COR-L47 (cell line): ENCODE measurements around the gene NAA60.
"Not testable (repeated sequence)": the region's sequence is repeated elsewhere in the genome, so short reads cannot be mapped to it uniquely, and the experiment has no call there.

Experiments used
- DNase-seq: peaks from one replicate; lab custom pipeline; 2025; lab: John Stamatoyannopoulos, UW

NAA60 gene

DNA sequence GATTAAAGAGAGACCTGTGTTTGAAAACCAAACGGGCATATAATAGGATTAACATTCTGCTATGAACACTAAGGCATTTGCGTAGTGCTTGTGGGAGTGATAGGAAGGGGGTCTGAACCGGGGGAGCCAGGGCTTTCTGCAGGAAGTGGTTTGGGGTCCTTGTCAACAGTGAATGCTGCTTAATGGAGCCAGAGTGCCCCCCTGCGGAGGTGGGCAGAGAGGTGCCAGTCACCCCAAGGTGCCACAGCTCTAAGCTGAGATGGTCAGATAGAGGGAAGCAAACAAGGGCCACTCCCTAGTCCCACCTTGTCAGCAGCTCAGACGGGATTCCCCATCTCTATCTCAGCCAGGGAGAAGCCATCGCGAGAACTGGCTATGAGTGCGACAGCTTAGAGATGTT is 17.7 kb downstream of the NAA60 start:
- no peak for DNase-seq

DNA sequence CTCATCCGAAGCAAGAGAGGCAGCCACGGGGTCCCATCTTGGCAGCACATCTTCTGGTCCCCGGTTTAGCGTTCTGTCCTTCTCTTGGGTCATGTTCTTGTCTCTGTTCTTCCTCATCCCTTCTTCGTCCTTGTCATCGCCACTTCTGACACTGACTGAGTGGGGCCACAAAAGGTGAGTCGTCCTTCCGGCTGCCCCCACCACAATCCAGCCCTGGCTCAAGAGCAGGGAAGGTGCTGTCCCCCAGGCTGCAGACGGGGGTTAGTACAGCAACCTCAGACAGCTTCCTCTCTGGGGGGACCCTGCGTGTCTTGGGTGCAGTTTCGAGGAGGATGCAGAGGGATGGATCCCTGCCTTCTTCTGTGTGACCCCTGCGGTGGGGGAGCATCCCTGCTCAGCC is 21.8 kb downstream of the NAA60 start:
- no peak for DNase-seq

DNA sequence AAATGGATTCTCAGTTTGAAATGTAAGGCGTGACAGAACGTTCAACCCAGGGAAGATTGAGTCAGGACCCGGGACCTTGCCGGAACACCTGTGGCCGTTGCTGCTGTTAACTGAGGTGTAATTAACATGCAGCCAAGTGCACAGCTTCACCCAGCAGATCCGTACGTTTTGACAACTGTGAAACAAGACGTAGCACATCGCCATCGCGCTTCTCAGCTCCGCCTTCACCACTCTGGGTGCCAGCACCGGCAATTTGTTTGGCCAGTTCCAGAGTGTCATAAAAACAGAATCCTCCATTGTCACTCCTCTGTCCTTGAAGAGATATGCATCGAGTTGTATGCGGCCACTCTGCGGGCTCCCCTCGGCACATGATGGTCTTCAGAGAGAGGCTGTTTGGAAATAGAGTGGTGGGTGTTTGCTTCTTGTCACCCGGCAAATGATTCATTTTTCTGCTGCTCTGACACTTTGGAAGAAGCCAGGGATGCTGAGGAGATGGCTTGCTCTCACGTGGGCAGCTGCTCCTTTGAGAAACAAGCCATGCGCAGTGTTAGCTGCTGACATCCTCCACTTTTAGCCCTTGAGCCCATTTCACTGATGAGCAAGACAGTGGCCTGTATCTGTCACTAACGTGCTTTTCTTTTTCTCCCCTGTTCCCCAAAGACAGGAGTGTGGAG is 22.6 kb downstream of the NAA60 start:
- DNase-seq: no peak

DNA sequence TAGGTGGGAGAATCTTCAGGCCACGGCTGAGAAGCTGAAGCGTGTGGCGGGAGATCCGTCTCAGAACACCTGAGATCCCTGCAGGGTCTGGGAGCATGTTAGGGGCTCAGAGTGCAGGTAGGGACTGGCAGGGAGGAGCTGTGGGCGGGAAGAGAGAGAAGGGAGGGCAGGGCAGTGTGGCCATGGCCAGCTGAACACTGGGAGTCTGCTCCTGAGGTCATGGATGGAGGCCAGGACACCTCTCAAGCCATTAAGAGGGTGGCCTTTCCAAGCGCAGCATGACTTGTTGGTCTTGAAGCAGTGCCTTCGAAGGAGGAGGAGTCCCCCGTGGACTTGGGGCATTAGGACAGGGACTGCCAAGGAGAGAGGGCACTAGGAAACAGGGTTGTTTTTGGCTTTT is 23.7 kb downstream of the NAA60 start:
- no peak for DNase-seq

DNA sequence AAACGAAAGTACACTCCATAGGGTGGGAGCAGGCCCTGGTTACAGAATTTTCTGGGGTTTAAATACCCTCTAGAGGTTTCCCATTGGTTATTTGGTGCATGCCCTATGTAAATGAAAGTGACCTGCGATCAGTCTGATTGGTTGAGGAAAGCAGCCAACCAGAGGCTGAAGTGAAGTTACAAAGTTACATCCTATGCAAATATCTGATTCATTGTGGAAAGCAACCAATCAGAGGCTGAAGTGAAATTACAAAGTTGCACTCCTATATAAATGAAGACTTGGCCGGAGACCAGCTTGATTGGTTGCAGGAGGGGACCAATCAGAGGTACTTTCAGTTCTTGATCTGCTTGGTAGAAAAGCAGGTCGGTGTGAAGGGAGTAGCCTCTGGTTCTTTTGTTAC is 24.4 kb downstream of the NAA60 start:
- DNase-seq: no peak

DNA sequence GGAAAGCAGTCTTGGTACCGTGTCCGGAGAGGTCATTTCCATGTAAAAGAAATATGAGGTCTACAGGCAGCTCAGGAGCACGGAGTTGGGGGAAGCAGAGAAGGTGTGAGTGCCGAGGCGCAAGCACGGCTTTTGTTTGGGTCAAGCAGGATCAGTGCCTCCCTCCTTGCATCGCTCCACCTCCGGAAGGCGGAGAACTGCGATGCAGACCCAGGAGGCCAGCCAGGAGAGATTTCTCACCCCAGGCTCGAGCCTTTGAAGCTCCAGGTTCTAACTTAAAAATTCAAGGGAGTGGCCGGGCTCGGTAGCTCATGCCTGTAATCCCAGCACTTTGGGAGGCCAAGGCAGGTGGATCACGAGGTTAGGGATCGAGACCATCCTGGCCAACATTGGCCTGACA is 25.0 kb downstream of the NAA60 start:
- no peak for DNase-seq

DNA sequence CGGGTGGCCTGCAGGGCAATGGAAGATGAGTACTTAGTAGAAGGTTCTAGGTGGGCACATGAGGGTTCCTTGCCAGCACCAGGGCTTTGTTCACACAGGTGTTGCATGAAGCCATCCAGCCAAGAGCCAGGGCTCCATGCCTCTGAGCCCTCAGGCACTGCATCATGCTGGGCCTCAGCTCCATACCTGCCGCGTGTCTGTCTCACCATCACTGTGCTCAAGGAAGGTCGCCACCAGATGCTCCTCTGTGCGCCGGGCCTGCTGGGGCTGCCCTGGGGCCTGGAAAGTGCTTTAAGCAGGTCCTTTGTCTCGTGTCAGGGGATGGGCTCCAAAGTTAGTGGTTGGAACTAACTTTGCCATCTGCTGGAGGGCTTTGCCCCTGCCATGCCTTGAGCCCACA is 26.3 kb downstream of the NAA60 start:
- no peak for DNase-seq

DNA sequence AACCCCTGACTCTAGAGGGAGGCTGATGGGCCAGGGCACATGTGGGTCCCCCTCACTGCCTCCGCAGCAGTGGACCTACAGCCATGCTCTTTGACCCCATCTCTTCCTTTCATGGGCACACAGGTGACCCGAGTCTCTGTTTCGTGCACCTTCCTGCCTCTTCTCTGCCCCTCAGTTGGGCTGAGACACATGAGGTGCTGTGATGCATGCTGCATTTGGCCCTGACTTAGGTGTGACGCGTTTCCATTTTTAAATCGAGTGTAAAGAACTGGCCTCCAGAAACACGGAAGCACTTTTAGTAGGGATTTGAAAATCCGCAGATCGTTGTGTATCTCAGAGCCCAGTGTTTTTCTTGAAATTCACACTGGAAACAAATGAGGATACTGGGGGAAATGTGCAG is 27.2 kb downstream of the NAA60 start:
- DNase-seq: no peak

DNA sequence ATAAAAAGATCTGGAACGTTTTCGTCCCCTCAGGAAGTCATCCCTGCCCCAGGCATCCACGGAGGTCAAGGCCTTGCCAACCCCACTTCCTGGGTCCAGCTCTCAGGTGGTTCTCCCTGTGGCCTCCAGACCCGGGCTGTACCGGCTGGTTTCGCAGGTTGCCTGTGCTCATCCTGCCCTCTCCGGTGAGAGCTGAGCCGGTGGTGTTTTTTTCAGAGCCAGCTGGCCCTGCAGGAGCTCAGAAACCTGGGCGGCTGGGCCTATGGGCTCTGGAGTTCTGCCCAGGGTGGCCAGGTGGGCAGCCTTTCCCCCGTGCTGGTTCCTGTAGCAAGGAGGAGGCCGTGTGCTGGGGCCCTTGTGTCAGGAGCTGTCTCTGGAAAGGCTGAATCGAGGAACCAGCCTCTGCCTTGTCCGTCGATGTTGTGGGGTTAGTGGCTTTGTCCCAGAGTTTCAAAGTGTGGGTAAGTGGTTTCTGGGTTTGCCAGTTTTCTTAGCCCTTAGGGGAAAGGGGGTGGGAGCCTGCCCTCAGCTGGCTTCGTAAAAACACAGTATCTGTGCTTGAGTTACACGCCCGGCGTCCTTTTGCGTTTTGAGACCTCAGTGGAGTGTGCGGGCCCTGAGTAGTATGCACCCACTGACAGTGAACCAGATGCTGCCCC is 28.2 kb downstream of the NAA60 start:
- DNase-seq: no peak

DNA sequence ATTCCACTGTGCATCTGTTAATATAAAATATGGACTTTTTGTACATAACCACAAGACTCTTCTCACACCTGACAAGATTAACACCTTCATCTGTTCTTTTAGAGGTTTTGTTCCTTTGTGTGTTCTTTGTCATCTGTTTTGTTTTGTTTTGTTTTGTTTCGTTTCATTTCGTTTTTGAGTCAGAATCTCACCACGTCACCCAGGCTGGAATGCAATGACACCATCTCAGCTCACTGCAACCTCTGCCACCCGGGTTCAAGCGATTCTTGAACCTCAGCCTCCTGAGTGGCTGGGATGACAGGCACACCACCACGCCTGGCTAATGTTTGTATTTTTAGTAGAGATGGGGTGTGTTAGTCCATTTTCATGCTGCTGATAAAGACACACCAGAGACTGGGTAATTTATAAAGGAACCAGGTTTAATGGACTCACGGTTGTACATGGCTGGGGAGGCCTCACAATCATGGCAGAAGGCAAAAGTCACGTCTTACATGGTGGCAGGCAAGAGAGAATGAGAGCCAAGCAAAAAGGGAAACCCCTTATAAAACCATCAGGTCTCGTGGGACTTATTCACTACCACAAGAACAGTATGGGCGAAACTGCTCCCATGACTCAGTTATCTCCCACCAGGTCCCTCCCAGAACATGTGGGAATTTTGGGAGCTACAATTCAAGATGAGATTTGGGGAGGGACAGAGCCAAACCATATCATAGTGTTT is 29.6 kb downstream of the NAA60 start:
- DNase-seq: no peak

DNA sequence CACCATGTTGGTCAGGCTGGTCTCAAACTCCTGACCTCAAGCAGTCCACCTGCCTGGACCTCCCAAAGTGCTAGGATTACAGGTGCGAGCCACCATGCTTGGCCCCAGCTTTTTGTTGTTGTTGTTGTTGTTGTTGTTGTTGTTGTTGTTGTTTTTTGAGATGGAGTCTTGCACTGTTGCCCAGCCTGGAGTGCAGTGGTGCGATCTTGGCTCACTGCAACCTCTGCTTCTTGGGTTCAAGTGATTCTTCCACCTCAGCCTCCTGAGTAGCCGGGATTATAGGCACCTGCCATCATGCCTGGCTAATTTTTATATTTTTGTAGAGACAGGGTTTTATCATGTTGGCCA is 30.1 kb downstream of the NAA60 start:
- DNase-seq: not testable (repeated sequence)

DNA sequence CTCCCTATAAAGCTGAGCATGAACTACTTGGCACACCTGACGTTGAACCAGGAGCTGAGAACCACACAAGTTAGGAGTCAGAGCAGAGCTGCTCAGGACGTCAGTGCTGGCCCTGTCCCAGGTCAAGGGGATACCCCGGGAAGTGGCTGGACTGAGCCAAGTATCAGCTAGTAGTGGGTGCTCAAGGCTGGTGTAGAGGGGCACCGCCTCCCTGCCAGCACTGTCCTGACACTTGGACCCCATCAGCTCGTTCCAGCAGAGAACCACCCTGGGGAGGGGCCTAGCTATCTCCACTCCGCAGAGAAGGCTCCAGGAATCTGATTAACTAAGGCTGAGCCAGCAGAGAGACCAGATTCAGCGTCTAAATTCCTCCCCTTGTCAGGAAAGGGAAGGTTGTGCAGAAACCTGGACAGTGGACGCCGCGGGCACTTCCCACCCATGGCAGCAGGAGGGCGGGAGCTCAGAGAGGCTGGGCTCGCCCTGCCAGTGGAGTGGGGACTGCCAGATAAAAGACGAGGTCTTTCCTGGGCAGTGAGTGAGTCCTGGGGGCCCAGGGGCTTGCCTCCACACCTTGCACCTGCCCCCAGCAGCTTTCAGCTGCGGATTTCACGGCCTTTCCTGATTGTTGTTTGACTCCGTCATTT is 30.8 kb downstream of the NAA60 start:
- DNase-seq: no peak

DNA sequence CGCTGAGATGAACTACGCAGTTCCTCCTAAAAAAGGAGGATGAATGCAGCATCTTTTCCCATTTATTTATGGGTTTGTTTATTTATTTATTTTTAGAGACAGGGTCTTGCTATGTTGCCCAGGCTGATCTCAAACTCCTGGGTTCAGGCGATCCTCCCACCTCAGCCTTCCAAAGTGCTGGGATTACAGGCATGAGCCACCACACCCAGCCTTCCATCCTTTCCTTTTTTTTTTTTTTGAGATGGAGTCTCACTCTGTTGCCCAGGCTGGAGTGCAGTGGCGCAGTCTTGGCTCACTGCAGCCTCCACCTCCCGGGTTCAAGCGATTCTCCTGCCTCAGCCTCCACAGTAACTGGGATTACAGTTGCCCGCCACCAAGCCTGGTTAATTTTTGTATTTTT is 31.4 kb downstream of the NAA60 start:
- not testable (repeated sequence) for DNase-seq

DNA sequence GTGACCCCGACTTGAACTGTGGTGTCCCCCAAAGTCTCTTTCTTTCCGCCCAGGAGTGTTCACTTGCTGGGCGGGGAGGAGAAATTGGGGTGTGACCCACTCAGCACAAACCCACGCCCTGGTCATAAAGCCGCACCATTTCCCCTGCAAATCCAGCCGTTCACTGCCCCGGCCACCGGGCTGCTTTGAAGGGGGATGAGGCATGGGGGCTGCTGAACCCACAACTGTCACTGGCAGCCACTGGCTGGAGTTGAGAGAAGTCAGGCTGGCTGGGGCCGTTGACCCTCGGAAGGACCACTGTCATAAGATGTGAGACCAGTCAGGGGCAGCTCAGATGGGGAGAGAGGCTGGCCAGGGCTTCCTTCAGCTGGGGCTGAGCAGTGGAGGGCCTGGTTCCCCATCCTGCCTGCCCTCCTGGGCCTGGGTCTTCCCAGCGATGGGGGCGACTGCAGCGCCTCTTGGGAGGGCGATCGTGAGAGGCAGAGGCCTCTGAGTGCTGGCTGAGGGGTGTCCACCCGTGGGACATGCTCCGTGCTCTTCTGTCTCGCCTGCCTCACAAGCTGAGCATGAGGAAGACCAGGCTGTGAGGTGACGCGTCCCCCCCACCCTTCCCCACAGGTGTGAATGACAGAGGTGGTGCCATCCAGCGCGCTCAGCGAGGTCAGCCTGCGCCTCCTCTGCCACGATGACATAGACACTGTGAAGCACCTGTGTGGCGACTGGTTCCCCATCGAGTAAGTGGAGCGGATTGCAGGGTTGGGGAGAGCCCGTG is 32.3 kb downstream of the NAA60 start:
- DNase-seq: no peak

DNA sequence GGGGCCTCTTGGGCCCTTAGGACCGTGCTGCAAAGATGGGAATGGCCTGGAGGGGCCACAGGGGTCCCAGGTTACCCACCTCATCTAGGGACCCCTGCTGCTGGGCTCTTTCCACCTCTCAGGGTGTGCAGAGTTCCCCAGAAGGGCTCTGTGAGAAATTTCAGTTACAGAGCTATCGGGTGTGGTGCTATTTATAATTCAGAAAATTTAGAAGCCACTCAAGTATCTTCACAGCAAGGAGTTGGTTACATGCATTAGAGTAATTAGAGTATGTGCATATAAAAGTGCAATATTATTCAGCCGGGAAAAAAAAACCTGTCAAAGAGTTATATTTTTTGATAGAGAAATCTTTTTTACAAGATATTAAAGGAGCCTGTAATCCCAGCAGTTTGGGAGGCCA is 32.9 kb downstream of the NAA60 start:
- DNase-seq: no peak

DNA sequence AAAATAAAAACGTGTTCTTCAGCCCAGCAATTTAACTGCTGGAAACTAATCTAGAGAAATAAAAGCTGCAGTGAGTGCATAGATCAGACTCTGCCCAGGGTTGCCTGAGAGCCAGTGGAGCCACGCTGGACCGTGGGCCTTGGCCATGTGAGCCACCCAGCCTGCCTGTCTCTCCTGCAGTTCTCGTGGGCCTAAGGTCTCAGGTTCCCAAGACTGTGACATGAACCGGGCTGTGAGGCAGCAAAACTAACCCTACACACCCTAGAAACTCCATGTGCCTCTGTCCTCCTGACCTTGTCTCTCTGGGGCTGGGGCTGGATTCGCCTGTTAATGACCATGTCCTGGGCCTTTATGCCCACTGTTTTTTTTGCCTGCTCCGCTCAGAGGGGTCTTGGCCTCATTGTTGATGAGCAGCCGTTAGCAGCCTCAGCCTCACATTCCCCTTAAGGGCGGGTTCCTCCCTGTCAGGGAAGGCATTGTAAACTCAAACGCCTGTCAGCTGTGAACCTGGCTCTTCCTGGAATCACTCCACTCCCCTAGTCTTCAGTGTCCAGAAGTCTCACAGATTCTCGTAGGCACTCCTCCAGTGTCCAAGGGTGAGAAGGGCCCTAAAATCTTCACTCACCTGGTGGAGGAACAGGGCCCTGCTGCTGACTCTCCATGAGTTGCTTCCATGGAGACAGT is 34.9 kb downstream of the NAA60 start:
- DNase-seq: no peak

DNA sequence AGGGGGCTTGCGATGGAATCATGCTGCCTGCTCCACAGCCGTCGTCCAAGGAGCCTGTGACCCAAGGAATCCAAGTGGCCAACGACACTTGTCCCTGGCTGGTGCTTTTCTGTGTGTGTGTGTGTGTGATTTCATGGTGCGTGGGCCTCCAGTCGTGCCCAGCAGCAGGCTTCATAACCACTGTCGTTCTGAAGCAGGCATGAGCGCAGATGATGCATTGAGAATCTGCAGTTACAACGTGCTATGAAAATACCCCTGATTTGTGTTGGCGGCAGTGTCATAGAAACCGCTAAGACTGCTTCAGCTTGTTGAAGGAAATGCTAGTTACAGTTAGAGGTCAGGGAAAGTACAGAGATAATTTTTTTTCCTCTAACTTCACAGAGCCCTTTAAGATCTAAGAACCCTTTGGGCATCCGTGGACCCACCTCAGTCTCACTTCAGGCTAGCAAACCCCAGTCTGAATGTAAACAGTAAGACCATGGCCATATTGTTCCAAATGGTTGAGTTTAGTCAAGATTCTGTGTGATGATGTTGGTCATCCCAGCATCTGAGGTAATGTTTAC is 36.3 kb downstream of the NAA60 start:
- DNase-seq: no peak

DNA sequence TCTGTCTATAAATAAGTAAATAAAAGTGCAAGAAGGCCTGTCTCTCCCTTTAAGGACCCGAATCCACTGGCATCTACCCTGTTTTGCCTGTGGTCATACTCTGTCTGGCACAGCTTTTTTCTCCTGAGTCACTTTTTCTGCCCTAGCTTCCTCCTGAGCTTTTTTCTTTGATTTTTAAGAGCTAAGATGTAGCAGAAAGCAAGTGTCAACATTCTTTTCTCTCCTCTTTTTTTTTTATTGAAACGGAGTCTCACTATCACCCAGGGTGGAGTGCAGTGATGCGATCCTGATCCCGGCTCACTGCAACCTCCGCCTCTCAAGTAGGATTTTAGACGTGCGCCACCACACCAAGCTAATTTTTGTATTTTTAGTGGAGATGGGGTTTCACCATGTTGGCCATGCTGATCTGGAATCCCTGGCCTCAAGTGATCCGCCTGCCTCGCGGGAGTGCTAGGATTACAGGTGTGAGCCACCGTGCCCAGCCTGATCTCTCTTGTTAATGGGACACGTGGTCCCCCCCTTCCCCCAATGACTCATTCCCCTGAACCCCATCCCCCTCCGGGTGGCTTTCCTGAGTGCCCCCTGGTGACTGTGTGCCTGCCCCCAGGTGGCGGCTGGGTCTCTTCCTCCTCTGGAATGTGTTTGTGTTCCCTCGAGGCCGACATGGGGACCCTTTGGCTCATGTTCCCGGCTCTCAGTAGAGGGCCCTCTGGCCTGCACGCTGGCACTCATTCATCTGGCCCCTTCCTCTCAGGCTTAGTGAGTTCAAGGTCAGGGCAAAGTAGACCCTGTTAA is 37.6 kb downstream of the NAA60 start:
- DNase-seq: no peak

DNA sequence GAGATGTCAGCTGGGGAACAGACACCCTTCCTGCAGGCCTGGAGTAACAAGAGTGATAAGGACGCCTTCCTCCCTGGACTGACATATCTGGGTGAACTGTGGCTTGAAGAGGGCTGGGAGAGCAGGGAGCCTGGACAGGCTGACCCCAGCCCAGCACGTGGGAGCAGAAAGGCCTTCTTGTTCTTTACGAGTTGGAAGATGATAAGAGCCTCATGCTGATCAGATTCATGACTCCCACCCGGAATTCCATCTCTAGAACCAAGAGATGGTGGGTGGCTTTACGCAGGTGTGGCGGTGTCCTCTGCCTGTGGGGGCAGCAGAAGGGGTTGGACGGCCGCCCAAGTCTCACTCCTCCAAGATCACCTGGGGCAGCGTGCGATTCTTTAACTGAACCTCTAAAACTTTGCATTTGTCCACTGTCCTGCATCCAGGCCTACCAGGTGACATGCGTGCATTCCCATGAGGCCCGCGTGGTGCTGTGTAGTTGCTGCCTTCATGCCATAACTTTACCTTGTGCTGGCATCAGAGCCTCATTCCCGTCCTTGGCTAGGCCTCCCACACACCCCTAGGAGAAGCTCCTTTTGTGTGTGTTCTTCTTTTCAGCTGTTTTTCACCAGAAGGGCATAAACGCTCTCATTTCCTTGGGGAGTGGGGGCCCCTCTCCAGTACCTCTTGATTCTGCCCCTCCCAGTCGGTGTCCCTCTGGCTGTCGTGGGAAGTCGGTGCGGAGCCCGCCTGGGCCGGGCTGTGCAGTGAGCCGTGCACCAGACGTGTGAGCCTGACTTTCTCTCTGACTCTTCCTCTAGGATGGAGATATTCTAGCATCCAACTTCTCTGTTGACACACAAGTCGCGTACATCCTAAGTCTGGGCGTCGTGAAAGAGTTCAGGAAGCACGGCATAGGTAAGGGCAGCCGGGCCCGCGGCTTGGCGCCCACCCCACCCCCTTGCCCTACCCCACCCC is 38.5 kb downstream of the NAA60 start:
- no peak for DNase-seq
